HEK293 (cell line): ENCODE measurements around the gene S1PR3.

ENCODE experiments used
- ZBTB20 ChIP-seq: fragments of 450-650 bp; formaldehyde crosslinking; IDR thresholded peaks from 2 replicates; pipeline ENCODE4 v1.5.1; 2016; ENCODE audit warnings: missing biosample characterization, missing genetic modification characterization
- ZEB2 ChIP-seq: fragments of 450-650 bp; formaldehyde crosslinking; IDR thresholded peaks from 2 replicates; pipeline ENCODE4 v1.5.1; 2016; ENCODE audit warnings: missing biosample characterization, missing genetic modification characterization
- ZFP41 ChIP-seq: fragments of 450-650 bp; formaldehyde crosslinking; IDR thresholded peaks from 2 replicates; pipeline ENCODE4 v1.5.1; 2016; ENCODE audit warnings: missing biosample characterization, missing genetic modification characterization, borderline replicate concordance
- ZNF140 ChIP-seq: fragments of 450-650 bp; formaldehyde crosslinking; IDR thresholded peaks from 2 replicates; pipeline ENCODE4 v1.5.1; 2016; ENCODE audit warnings: missing biosample characterization, missing genetic modification characterization
- ZNF19 ChIP-seq: fragments of 450-650 bp; formaldehyde crosslinking; IDR thresholded peaks from 2 replicates; pipeline ENCODE4; 2016; ENCODE audit warnings: missing biosample characterization, missing genetic modification characterization, low read depth
- ZNF274 ChIP-seq, 2 experiments: fragments of 200-500 bp in 1 of 2; fragments of 450-650 bp in 1 of 2; sonication (Bioruptor generic) in 1 of 2; formaldehyde crosslinking in 1 of 2; IDR thresholded peaks; 2 replicates each; pipeline versions ENCODE4 v1.5.1 to v1.6.1; 2014 to 2016; ENCODE audit warnings: borderline replicate concordance in 1 of 2, inconsistent platforms in 1 of 2, low read length in 1 of 2, missing biosample characterization in 1 of 2, missing genetic modification characterization in 1 of 2
- ZNF416 ChIP-seq: fragments of 450-650 bp; formaldehyde crosslinking; IDR thresholded peaks from 2 replicates; pipeline ENCODE4 v1.5.1; 2016; ENCODE audit warnings: missing biosample characterization, missing genetic modification characterization
- ZNF510 ChIP-seq: fragments of 450-650 bp; formaldehyde crosslinking; IDR thresholded peaks from 2 replicates; pipeline ENCODE4 v1.5.1; 2018; ENCODE audit warnings: mild to moderate bottlenecking, missing genetic modification characterization, missing biosample characterization; ENCODE audit not compliant: insufficient replicate concordance
- ZNF558 ChIP-seq: fragments of 450-650 bp; formaldehyde crosslinking; IDR thresholded peaks from 2 replicates; pipeline ENCODE4 v1.5.1; 2016; ENCODE audit warnings: missing biosample characterization, missing genetic modification characterization
- ZNF776 ChIP-seq: fragments of 450-650 bp; formaldehyde crosslinking; IDR thresholded peaks from 2 replicates; pipeline ENCODE4 v1.5.0; 2017; ENCODE audit warnings: missing biosample characterization, missing genetic modification characterization, borderline replicate concordance
- ZNF837 ChIP-seq: fragments of 450-650 bp; formaldehyde crosslinking; IDR thresholded peaks from 2 replicates; pipeline ENCODE4 v1.5.1; 2016; ENCODE audit warnings: missing biosample characterization, missing genetic modification characterization
- TF ChIP-seq, protein P1 (sequence below): fragments of 450-650 bp; formaldehyde crosslinking; IDR thresholded peaks from 2 replicates; pipeline ENCODE4 v1.5.1; 2016; ENCODE audit warnings: missing biosample characterization, missing genetic modification characterization
- TF ChIP-seq, protein P2 (sequence below): fragments of 450-650 bp; formaldehyde crosslinking; IDR thresholded peaks from 2 replicates; pipeline ENCODE4 v1.5.1; 2016; ENCODE audit warnings: missing biosample characterization, missing genetic modification characterization, low read depth

DNA sequence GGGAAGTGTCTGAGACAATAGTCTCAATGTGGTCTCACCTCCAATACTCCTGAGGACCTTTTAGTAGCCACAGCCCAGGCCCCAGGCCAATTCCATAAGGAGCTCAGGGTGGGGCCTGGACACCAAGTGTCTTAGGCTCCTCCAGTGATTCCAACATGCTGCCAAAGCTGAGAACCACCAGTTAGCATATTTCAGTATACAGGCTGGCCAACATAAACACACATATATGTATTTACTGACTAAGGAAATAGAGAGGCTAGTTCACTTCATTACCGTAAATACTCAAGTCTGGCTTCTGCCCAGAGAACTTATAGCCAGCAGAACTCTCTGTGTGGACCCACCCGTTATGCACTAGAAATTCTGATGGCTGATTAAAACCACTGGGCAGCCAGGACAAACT is 24.1 kb downstream of the S1PR3 start:
- TF ChIP-seq ZNF140 (no peak), ZNF416 (no peak), ZBTB20 (tag by site-specific recombination) (no peak), ZFP41 (tag by site-specific recombination) (no peak), ZNF274 (IDR thresholded peaks at IDR 0.05; ENCODE audit: low read length) (no peak), ZNF274 (tag by site-specific recombination; IDR thresholded peaks at IDR 0.05; ENCODE audit: borderline replicate concordance) (no peak), ZNF19 (no peak), ZNF510 (tag by site-specific recombination) (no peak), ZNF776 (tag by site-specific recombination) (no peak), ZEB2 (tag by site-specific recombination) (no peak), ZNF558 (no peak), ZNF837 (tag by site-specific recombination) (no peak)
- TF ChIP-seq, protein P1, sequence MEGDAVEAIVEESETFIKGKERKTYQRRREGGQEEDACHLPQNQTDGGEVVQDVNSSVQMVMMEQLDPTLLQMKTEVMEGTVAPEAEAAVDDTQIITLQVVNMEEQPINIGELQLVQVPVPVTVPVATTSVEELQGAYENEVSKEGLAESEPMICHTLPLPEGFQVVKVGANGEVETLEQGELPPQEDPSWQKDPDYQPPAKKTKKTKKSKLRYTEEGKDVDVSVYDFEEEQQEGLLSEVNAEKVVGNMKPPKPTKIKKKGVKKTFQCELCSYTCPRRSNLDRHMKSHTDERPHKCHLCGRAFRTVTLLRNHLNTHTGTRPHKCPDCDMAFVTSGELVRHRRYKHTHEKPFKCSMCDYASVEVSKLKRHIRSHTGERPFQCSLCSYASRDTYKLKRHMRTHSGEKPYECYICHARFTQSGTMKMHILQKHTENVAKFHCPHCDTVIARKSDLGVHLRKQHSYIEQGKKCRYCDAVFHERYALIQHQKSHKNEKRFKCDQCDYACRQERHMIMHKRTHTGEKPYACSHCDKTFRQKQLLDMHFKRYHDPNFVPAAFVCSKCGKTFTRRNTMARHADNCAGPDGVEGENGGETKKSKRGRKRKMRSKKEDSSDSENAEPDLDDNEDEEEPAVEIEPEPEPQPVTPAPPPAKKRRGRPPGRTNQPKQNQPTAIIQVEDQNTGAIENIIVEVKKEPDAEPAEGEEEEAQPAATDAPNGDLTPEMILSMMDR (tag by site-specific recombination) = no peak
- TF ChIP-seq, protein P2, sequence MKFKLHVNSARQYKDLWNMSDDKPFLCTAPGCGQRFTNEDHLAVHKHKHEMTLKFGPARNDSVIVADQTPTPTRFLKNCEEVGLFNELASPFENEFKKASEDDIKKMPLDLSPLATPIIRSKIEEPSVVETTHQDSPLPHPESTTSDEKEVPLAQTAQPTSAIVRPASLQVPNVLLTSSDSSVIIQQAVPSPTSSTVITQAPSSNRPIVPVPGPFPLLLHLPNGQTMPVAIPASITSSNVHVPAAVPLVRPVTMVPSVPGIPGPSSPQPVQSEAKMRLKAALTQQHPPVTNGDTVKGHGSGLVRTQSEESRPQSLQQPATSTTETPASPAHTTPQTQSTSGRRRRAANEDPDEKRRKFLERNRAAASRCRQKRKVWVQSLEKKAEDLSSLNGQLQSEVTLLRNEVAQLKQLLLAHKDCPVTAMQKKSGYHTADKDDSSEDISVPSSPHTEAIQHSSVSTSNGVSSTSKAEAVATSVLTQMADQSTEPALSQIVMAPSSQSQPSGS (tag by site-specific recombination) = no peak
